NCI-H146 (cell line): ENCODE data around the gene THOP1.
A peak's percentile ranks its signal among the peaks of the same experiment; 100 is the strongest.

ENCODE experiments used
- DNase-seq: peaks from one replicate; lab custom pipeline; 2025; lab: John Stamatoyannopoulos, UW

Gene THOP1

DNA sequence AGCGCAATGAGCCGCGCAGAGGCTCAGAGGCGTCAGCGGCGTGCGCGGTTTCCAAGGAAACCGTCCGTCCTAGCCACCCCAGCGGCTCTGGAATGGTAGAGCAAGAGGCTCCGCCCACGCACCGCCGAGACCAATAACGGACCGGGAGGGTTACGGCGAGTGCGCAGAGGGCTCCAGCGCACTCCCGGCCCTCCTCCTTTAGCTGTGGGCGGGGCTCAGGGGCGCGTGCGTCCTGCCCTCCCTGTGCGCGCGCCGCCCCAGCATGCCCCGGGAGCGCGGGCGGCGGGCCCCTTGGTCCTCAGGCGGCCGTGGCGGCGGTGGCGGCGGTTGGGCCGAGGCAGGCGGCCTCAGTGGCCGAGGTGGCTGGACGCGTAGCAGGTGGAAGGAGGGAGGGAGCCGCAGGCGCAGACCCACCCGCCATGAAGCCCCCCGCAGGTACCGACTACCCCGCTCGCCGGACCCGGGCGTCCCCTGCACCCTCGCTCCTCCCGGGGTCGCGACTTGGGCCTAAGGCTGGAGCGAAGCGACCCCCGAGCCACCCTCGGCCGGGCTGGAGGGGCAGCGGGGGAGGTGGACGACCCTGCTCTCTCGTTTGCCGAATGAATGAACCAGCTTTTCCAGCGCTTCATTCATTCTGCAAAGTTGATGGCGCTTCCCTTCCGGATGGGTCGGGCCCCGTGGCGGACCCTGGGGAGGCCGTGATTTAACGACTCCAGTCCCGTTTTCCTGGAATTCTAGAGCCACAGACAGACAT is at the start of gene THOP1:
Gene THOP1, plus strand, starts transcription at position 260 of the 754 bp plus-strand sequence. Its CDS starts 160 bp downstream, at position 420.
- peak; percentile 97 for DNase-seq

DNA sequence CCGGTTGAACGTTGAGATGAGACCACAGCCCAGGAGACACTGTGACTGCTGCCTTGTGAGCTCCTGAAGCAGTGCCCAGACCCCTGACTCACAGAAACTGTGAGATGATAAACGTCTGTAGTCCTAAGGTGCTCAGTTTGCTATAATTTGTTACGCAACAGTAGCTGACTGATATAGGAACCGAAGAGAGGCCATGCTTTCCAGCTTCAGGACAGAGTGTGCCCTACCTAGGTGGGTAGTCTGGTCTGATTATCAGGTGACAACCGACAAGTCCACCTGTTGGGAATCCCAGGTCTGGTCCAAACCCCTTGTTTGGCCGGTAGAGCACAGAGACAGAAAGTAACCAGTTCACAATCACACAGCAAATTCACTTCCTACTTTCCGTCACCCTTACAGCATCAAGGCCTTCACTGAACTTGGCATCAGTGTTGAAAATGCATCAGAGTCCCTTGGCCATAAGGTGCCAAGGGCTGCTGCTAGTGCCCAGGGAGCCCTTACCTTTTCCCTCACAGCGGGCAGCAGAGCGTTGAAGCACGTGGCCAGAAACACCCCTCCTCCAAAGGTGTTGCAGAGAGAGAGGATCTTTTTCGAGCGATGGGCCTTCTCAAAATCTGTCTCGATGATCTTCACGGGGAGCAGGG is 48.6 kb upstream of the THOP1 start:
- DNase-seq = no peak

DNA sequence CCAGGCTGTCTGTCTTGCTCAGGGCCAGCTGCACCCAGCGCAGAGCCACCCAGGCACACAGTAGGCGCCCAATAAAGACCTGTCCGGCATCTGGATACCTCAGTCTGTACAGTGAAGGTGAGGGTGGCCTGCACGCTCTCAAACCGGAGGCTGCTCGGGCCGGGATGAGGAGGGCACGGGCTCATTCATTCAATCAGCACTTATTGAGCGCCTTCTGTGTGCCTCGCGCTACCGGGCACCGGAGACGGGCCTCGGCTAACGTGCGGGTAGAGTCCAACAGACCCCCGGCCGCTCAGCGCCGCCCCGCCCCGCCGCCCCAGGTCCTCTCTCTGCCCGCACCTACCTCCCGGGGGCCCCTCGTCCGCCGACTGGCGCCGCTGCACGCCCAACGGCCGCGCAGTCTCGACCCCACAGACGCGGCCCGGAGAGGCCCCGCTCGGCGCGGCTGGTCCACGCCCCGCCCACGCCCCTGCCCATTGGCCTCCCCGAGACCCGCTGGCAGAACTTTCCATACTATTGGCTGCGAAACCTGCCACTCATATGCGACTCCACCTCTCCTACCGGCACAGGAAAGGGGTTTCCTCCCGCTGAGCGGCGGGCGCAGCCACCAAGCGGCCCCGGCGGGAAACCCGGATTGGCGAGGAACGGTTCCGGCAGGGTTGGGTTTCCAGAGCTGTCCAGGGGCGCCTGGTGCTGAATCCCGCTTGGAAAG is 45.5 kb upstream of the THOP1 start, which contains the start of gene SLC39A3:
Gene SLC39A3, minus strand, starts transcription at position 416 of the 712 bp plus-strand sequence. CDS start 2,760 bp downstream, outside the sequence.
- DNase-seq = peak; percentile 91

DNA sequence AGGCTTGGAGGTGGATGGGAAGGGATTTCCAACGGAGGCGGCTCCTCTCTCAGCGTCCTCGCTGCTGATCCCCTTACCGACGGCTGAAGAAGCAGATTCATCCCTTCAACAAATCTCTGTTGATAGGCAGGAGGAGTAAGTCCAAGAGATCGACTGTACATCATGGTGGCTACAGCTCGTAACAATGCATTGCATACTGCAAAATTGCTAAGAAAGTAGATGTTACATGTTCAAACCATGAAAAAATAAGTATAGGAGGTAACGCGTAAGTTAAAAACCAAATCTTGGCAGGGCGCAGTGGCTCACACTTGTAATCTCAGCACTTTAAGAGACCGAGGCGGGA is 45.0 kb upstream of the THOP1 start:
- no peak for DNase-seq

DNA sequence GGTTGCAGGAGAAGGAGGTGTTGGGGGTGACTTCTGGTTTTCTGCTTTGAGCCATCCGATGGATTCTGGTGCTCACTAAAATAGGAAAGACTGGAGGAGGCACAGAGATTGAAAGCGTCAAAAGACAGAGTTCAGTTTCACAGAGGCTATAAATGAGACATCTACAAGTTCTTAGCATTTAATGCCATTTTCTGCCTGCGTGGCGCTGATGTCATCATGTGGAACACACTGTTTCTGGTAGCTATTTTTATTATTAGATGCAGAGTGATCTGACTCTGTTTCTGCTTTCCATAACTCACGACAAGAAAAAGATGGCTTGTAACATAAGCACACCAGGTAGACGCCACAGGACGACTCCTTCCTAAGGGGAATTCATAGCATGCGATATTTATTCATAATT is 42.2 kb upstream of the THOP1 start:
- DNase-seq = no peak

DNA sequence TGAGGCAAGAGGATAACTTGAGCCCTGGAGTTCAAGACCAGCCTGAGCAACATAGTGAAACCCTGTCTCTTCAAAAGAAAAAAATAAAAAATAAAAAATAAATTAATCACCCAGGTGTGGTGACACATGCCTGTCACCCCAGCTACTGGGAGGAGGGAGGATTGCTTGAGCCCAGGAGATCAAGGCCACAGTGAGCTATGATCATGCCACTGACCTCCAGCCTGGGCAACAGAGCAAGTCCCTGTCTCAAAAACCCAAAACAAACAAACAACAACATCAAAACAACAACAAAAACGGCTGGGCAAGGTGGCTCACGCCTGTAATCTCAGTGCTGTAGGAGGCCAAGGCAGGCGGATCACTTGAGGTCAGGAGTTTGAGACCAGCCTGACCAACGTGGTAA is 41.2 kb upstream of the THOP1 start:
- no peak for DNase-seq

DNA sequence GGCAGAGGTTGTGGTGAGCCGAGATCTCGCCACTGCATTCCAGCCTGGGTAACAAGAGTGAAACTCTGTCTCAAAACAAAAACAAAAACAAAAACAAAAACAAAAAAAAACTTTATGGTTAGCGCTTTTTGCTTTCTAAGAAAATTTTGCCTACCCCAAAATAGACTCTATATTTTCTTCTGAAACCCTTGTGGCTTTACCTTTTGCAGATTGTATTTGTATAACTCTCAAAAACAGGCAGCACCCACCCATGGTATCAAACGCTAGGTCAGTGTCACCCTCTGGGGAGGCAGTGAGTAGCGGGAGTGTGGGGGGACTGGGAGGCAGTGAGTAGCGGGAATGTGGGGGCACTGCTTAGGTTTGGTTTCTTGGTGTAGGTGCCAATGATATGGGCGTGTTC is 38.0 kb upstream of the THOP1 start:
- DNase-seq = no peak

DNA sequence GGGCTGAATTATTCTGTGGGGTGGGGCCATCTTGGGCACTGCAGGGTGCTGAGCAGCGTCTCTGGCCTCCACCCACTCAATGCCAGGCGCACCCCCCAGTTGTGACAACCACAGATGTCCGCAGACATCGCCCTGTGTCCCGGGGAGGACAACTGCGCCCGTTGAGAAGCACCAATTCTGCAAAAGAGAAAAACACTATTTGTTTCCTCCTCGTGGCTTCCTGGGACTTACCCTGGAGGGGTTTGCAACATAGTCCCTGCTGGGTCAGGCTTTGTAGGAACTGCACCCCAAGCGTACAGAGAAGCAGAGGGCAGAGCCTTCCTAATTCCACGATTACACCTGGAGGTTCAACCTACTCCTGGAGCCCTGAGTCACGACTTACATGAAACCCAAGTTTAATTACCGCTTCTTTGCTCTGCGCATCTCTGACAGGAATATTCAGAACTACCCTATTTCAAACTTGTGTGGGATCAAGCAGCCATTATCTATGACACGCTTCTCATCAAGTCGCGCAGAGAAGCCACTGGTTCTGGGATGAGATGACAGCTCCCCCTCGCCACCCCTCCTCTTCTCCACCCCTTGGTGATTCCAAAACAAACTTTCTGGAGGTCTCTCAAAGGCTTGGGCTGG is 34.4 kb upstream of the THOP1 start:
- no peak for DNase-seq

DNA sequence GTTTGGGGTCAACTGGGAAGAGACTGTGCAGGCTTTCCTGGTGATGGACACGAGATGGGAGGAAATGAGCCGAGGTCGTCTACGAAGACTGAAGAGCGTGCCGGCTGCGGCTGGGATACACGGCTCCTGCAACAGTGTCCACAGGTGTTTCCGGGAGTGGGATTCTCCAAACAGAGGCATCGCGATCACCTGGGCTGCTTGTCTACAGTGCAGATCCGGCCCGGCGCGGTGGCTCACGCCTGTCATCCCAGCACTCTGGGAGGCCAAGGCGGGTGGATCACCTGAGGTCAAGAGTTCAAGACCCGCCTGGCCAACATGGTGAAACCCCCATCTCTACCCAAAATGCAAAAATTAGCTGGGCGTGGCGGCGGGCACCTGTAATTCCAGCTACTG is 33.9 kb upstream of the THOP1 start:
- no peak for DNase-seq

DNA sequence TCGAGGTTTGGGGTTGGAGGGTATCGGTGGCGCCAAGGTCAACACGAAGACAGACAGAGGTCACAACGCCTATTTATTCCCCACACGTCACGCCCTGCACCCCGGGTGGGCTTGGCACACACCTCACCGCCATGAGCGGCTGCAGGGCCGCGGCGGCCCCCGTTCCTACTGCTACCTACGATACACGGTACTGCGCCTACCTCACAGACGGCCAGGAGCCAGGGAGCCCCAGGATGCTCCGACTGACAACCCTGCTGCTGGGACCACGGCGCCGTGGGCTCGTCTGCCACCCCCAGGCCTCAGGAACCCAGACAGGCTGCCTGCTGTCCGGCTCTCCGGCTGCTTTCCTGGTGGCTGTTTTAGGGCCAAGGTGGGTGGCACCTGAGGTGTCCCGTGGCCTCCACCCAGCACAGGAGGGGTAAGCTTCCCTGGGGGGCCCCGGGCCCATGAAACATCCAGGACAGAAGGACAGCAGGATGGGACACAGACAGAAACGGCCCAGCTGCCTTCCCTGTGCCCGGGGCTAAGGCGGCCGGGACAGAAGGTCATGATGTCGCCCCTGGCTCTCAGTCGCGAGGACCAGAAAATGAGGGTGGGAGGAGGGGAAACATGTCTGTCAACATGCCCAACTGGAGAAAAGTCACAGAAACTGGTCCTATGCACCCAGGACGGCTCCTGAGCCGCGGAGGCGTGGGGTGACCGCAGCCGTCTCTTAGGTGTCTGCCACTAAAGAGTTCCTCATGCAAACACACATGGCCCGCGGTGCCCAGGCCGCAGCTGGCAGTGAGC is 30.4 kb upstream of the THOP1 start:
- DNase-seq = no peak

DNA sequence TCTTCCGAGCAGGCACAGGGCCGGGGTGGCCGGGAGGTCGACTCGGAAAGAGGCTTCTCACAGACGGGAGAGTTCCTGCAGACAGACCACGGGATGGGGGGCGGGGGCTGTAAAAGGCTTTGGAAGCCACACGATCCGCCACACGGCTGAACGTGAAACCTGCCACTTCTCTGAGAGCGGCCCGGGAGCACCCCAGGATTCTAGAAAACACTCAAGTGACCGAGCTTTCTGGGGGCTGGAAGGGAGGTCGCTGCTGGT is 29.9 kb upstream of the THOP1 start:
- no peak for DNase-seq

DNA sequence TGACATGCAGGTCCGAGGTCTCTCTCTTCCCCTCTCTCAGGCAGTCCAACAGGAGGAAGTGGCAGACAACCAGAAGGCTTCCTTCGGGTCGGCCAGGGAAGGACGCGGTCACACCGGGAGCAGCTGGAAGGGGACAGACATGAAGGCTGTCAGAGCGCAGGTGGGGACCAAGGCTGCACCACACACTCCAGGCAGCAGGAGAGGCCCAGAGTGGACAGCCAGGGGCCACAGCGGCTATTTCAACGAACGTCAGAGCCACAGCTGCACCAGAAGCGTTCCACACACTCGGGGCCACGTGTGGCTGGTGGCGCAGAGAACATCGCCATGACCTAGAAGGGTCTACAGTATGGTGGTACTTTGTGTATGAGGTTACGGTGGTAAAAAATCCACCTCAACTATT is 29.5 kb upstream of the THOP1 start:
- no peak for DNase-seq

DNA sequence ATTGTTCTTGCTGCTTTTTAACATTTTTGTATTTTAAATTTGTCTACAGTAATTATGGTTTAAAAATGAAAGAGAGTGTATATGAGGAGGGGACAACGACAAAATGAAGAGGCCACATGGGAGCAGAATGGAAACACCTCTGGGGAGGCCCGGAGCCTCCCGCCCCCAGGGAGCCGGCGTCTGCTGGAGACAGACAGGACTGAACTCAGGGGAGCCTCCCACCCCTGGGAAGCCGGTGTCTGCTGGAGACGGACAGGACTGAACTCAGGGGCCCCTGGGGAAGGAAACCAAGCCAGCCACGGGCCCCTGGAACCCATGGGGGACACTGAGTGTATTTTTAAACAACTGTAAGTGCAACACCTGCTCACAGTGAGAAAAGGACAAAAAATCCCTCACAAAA is 28.8 kb upstream of the THOP1 start:
- no peak for DNase-seq

DNA sequence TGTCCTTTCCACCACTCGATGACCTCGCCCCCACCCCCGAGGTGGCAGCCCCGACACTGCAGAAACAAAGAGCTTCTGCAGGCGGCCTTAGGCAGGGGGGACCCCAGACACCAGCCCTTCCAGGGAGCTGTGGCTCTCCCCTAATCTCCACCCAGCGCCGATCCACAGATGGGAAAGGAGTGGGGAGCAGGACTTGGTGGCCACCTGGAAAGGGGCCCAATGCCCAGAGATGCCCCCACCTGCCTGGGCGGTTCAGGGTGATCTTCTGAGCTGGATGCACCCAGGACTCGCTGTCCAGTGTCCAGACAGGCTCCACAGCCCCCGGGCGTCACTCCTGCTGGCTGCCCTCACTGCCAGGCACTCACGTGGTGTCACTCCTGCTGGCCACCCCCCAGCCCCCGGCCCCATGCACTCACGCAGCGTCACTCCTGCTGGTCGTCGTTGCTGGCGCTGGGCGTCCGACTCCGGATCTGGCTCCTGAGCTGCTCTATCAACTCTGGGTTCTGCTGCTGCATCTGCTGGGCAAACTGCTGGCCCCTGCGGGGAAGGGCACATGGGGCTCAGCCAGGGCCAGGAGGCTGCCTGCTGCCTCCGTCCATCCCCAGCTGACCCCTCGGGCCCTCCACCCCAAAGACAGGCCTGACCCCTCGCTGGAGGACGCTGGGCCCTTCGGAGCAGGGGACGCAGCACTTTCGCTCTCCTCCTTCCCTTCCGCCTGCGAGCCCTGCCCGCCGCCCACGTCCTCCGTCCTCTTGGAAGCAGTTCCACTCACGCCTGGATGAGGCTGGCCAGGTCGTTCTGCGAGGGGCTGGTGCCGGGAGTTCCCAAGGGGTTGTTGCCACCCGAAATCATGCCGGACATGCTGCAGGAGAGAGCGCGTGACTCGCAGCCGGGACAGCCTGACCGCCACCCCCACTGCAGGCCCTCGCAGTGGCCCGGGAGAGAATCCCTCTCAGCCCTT is 28.1 kb upstream of the THOP1 start:
- no peak for DNase-seq

DNA sequence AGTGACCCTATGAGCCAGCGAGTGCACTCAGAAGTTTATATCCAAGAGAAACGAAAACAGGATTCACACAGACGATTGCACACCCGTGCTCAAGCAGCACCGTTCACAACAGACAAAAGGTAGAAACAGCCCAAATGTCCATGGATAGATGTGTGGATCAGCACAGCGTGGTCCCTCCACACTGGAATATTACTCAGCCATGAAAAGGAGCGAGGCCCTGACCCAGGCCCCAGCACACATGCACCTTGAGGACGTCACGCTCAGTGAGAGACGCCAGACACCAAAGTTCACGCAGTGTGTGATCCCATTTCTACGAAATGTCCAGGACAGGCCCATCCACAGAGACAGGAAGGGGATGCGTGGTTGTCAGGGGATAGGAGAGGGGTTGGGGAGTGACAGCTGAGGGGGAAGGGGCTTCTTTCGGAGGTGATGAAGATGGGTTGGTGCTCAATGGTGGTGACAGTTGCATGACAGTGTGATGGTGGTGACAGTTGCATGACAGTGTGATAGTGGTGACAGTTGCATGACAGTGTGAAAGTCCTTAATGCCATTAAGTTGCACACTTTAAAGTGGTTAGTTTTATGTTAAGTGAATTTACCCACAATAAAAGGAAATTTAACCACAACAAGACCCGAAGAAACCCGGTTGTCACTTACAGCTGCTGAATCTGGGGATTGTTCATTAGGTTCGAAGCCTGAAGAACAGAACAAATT is 26.5 kb upstream of the THOP1 start:
- DNase-seq = no peak

DNA sequence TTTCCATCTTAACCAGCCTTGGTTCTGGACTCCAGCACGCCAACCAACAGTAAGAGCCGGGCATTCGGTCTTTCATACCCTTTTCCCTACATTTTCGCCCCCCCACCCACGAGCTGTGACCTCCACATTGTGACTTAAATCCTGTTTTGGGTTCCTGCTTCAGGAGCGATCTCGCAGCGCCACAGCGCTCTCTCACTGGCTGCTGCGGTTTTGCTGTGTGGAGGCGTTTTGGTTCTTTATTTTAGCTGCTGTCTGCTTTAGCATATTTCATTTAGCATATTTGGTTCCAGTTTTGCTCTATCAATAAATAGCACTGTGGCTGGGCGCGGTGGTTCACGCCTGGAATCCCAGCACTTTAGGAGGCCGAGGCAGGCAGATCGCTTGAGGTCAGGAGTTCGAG is 25.9 kb upstream of the THOP1 start:
- no peak for DNase-seq

DNA sequence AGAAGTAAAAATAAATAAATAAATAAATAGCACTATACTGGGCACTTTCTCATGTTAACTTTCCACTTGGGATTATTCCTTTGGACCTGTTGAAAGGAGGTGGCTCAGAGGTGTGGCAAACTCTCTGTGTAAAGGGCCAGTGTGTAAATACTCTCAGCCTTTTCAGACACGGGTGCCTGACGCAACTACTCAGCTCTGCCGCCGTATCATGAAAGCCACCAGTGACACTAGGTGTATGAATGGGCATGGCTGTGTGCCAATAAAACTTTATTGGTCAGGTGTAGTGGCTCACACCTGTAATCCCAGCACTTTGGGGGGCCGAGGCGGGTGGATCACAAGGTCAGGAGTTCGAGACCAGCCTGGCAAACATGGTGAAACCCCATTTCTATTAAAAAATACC is 25.3 kb upstream of the THOP1 start:
- no peak for DNase-seq

DNA sequence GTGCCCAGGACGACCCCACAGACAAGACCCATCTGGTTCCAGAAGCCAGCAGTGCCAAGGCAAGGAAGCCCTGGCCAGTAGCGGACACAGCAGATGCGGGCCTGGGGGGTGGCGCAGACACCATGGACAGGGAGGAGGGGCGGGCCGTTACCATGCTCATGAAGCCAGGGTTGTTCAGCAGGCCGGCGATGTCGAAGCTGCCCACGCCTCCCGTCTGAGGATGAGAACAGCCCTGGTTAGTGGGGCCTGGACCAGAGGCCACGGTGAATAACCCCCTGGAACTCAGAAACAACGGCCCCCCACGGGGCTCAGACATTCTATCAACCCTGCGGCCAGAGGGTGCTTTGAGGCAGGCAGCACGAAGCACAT is 24.0 kb upstream of the THOP1 start:
- DNase-seq = no peak

DNA sequence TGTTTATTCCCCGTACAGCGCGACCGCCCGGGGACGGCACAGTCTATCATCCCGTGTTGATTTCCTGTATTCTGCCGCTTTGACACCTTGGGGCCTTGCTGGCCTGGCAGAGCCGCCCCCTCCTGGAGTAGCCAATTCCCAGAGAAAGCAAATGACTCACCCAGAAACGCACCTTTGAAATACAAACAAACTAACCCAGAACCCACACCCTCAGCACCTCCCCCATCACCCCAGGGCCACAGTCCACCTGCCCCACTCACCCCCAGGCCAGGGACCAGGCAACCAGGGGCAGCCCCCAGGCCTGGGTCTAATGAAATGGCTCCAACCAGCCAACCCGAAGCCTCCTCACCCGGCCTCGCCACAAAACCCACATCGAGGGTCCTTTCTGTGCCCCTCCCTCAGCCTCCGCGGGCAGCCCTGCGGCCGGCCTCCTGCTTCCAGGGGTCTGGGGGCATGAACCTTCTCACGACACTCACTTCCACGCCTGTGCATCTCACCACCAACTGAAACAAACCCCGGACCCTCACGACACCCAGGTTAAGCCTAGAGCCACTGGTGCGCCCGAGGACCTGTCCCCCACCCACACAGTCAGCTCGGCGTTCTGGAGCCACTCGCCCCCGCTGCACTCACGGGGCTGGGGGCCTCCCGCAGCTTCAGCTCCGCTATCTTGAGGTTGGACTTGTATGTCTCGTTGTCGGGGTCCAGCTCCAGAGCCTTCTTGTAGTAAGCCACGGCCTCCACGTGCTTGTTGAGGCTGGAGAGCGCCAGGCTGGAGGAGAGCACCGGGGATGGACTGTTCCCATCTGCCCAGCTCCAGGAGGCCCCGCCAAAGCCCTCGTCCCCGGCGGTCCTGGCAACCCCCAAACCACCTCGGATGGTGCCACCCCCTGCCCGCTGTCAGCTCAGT is 23.2 kb upstream of the THOP1 start:
- DNase-seq = no peak
